Mesenchymal stem cell (in vitro differentiated cells and primary cell): ENCODE results near the gene SOD1.
A peak's percentile ranks its signal among the peaks of the same experiment; 100 is the strongest.
"Not testable (repeated sequence)": the region's sequence is repeated elsewhere in the genome, so short reads cannot be mapped to it uniquely, and the experiment has no call there.

Experiments
- DNase-seq: peaks from one replicate; pipeline ENCODE4 v3.0.0-alpha.2; 2013
- H2AFZ ChIP-seq: one replicate; pipeline ENCODE4 v1.6.1; 2013; ENCODE audit warnings: low read depth, mild to moderate bottlenecking, control low read depth, inconsistent platforms, low read length, moderate library complexity
- H2AK5ac ChIP-seq: 2 replicates; pipeline ENCODE4 v1.6.1; 2013; ENCODE audit warnings: low read length, moderate library complexity, mild to moderate bottlenecking, inconsistent platforms; ENCODE audit not compliant: severe bottlenecking
- H2BK120ac ChIP-seq: one replicate; pipeline ENCODE4 v1.6.1; 2013; ENCODE audit warnings: low read depth, mild to moderate bottlenecking, inconsistent platforms, low read length, moderate library complexity
- H2BK12ac ChIP-seq, 2 experiments: one replicate each; pipeline ENCODE4 v1.6.1; 2013; ENCODE audit warnings: inconsistent platforms in 2 of 2, low read length in 2 of 2, mild to moderate bottlenecking in 2 of 2, moderate library complexity in 2 of 2, control low read depth in 1 of 2
- H2BK15ac ChIP-seq: one replicate; pipeline ENCODE4 v1.6.1; 2013; ENCODE audit warnings: mild to moderate bottlenecking, low read depth, inconsistent platforms; ENCODE audit not compliant: poor library complexity, severe bottlenecking
- H2BK5ac ChIP-seq: 2 replicates; pipeline ENCODE4 v1.6.1; 2013; ENCODE audit warnings: low read depth, mild to moderate bottlenecking, low read length, control low read depth, inconsistent platforms; ENCODE audit not compliant: poor library complexity, severe bottlenecking
- H3K14ac ChIP-seq, 2 experiments: one replicate each; pipeline ENCODE4 v1.6.1; 2013; ENCODE audit warnings: inconsistent platforms in 2 of 2, low read length in 2 of 2, control low read depth in 1 of 2, mild to moderate bottlenecking in 1 of 2, moderate library complexity in 1 of 2
- H3K18ac ChIP-seq, 2 experiments: one replicate each; pipeline ENCODE4 v1.6.1; 2013; ENCODE audit warnings: inconsistent platforms in 2 of 2, low read length in 2 of 2, control low read depth in 1 of 2, low read depth in 1 of 2, mild to moderate bottlenecking in 1 of 2
- H3K23ac ChIP-seq, 2 experiments: one replicate each; pipeline ENCODE4 v1.6.1; 2013; ENCODE audit warnings: inconsistent platforms in 2 of 2, low read length in 2 of 2, mild to moderate bottlenecking in 2 of 2, moderate library complexity in 2 of 2, control low read depth in 1 of 2
- H3K27ac ChIP-seq: 2 replicates; pipeline ENCODE4 v1.5.1; 2013; ENCODE audit warnings: mild to moderate bottlenecking, moderate library complexity, low read length, control low read depth, inconsistent platforms; ENCODE audit not compliant: poor library complexity, severe bottlenecking
- H3K27me3 ChIP-seq, 2 experiments: 2 replicates each; pipeline versions ENCODE4 v1.6.1 to v1.7.0; 2013; ENCODE audit warnings: low read length in 2 of 2, mild to moderate bottlenecking in 2 of 2, moderate library complexity in 2 of 2, control low read depth in 1 of 2, inconsistent platforms in 1 of 2; ENCODE audit not compliant: control insufficient read depth in 1 of 2, insufficient read depth in 1 of 2
- H3K36me3 ChIP-seq, 2 experiments: 2 replicates each; pipeline versions ENCODE4 v1.6.1 to v1.7.0; 2013; ENCODE audit warnings: low read length in 2 of 2, control low read depth in 1 of 2, inconsistent platforms in 1 of 2, low read depth in 1 of 2, mild to moderate bottlenecking in 1 of 2; ENCODE audit not compliant: insufficient read depth in 2 of 2, control insufficient read depth in 1 of 2
- H3K4ac ChIP-seq, 2 experiments: one replicate each; pipeline ENCODE4 v1.6.1; 2013; ENCODE audit warnings: inconsistent platforms in 2 of 2, low read length in 2 of 2, mild to moderate bottlenecking in 2 of 2, moderate library complexity in 2 of 2, control low read depth in 1 of 2, low read depth in 1 of 2
- H3K4me1 ChIP-seq: 2 replicates; pipeline ENCODE4 v1.6.1; 2013; ENCODE audit warnings: low read depth, low read length, control low read depth; ENCODE audit not compliant: control insufficient read depth, insufficient read depth
- H3K4me2 ChIP-seq: 2 replicates; pipeline ENCODE4 v1.6.1; 2013; ENCODE audit warnings: low read length, mild to moderate bottlenecking, inconsistent platforms; ENCODE audit not compliant: poor library complexity, severe bottlenecking
- H3K4me3 ChIP-seq, 2 experiments: 2 replicates each; pipeline versions ENCODE4 v1.5.1 to v1.7.0; 2013; ENCODE audit warnings: low read length in 2 of 2, mild to moderate bottlenecking in 2 of 2, control low read depth in 1 of 2, low read depth in 1 of 2; ENCODE audit not compliant: insufficient read depth in 1 of 2
- H3K79me1 ChIP-seq: replicated peaks from 2 replicates; pipeline ENCODE4 v1.6.1; 2013; ENCODE audit warnings: mild to moderate bottlenecking, control low read depth, low read length, inconsistent platforms; ENCODE audit not compliant: poor library complexity, severe bottlenecking
- H3K9ac ChIP-seq: 2 replicates; pipeline ENCODE4 v1.7.0; 2013; ENCODE audit warnings: mild to moderate bottlenecking, low read length, moderate library complexity
- H3K9me3 ChIP-seq: 2 replicates; pipeline ENCODE4 v1.7.0; 2013; ENCODE audit warnings: mild to moderate bottlenecking, low read length; ENCODE audit not compliant: control insufficient read depth
- H4K8ac ChIP-seq: one replicate; pipeline ENCODE4 v1.6.1; 2013; ENCODE audit warnings: inconsistent platforms, mild to moderate bottlenecking, low read length, moderate library complexity
- H4K91ac ChIP-seq: one replicate; pipeline ENCODE4 v1.6.1; 2013; ENCODE audit warnings: mild to moderate bottlenecking, low read length, inconsistent platforms
- WGBS: methylation state at CpG from one replicate; pipeline ENCODE4 v1.1.7; 2013; ENCODE audit warnings: mixed read lengths; 5-methylcytosine and 5-hydroxymethylcytosine counted together

SOD1 gene

GRCh38 chr21:31665869-31666268 is 6.4 kb downstream of the SOD1 start:
- not testable (repeated sequence) for H3K4me2 ChIP-seq, H2BK5ac ChIP-seq, H2AFZ ChIP-seq, H3K9me3 ChIP-seq, H4K91ac ChIP-seq, H3K4ac ChIP-seq, H2BK12ac ChIP-seq, H2AK5ac ChIP-seq, H2BK15ac ChIP-seq, H3K23ac ChIP-seq, H3K14ac ChIP-seq, H3K27ac ChIP-seq, DNase-seq, H3K27me3 ChIP-seq, H3K4me3 ChIP-seq, H4K8ac ChIP-seq, H3K9ac ChIP-seq, H2BK120ac ChIP-seq, H3K79me1 ChIP-seq, H3K18ac ChIP-seq
- peaks cover 14 to 72% of the 10 kb centered on the region in 2 experiments for H3K36me3 ChIP-seq
- H3K4me1 ChIP-seq, result peaks cover 12% of the 10 kb centered on the region
- 98% methylated on average over 3 of the region's 4 CpGs for WGBS

- Histone ChIP-seq H3K9me3 (no peaks in the 10 kb centered on the region), H3K4ac (no peak overlapping the region), H3K18ac (no peak overlapping the region), H3K36me3 (peaks cover 19 to 77% of the 10 kb centered on the region in 2 experiments), H3K23ac (no peak overlapping the region), H2BK15ac (no peak overlapping the region), H3K4me2 (no peak overlapping the region), H3K4me3 (no peak overlapping the region), H3K9ac (peak overlapping the region; percentile 0), H2AFZ (no peak overlapping the region), H4K91ac (no peak overlapping the region), H3K27ac (no peak overlapping the region), H3K14ac (no peak overlapping the region), H4K8ac (no peak overlapping the region), H3K27me3 (no peaks in the 10 kb centered on the region), H2BK120ac (no peak overlapping the region), H2AK5ac (no peak overlapping the region), H2BK12ac (no peak overlapping the region), H3K4me1 (peaks cover 12% of the 10 kb centered on the region), H3K79me1 (peaks cover 5% of the 10 kb centered on the region), H2BK5ac (no peak overlapping the region)
- WGBS, result no CpG with 5 or more reads among the region's 5 CpGs
- DNase-seq, result no peak
Observed at GRCh38 chr21:31666445-31667010, 7.0 kb downstream of the SOD1 start.

- no peak overlapping the region for H2BK12ac ChIP-seq
- H3K4ac ChIP-seq, result no peak overlapping the region
- H3K27me3 ChIP-seq, result no peaks in the 10 kb centered on the region
- no peak overlapping the region for H2BK15ac ChIP-seq
- H3K79me1 ChIP-seq, result peaks cover 5% of the 10 kb centered on the region
- H2BK120ac ChIP-seq, result no peak overlapping the region
- no peak overlapping the region for H3K23ac ChIP-seq
- H2AFZ ChIP-seq, result no peak overlapping the region
- no peak overlapping the region for H3K18ac ChIP-seq
- H2AK5ac ChIP-seq, result no peak overlapping the region
- no peak overlapping the region for H4K8ac ChIP-seq
- H3K27ac ChIP-seq, result no peak overlapping the region
- peaks cover 25 to 77% of the 10 kb centered on the region in 2 experiments for H3K36me3 ChIP-seq
- no peak overlapping the region for H3K14ac ChIP-seq
- no peak overlapping the region for H3K4me3 ChIP-seq
- 94% methylated on average over 5 of the region's 5 CpGs for WGBS
- peak overlapping the region; percentile 31 for H3K9ac ChIP-seq
- no peak overlapping the region for H2BK5ac ChIP-seq
- no peak overlapping the region for H4K91ac ChIP-seq
- DNase-seq, result no peak
- H3K4me1 ChIP-seq, result peaks cover 12% of the 10 kb centered on the region
- H3K4me2 ChIP-seq, result no peak overlapping the region
- H3K9me3 ChIP-seq, result no peaks in the 10 kb centered on the region
Observed at GRCh38 chr21:31667132-31667531, 7.6 kb downstream of the SOD1 start.

- H3K9ac ChIP-seq, result peak overlapping the region; percentile 31
- no peaks in the 10 kb centered on the region for H3K27me3 ChIP-seq
- no peak overlapping the region for H4K8ac ChIP-seq
- H4K91ac ChIP-seq, result no peak overlapping the region
- peaks cover 5% of the 10 kb centered on the region for H3K79me1 ChIP-seq
- H3K18ac ChIP-seq, result no peak overlapping the region
- H2BK5ac ChIP-seq, result no peak overlapping the region
- no peak overlapping the region for H2AK5ac ChIP-seq
- peak; percentile 20 for DNase-seq
- no peak overlapping the region for H3K23ac ChIP-seq
- no peak overlapping the region for H3K27ac ChIP-seq
- no peak overlapping the region for H3K4ac ChIP-seq
- no peak overlapping the region for H3K4me2 ChIP-seq
- H2BK15ac ChIP-seq, result no peak overlapping the region
- no peaks in the 10 kb centered on the region for H3K9me3 ChIP-seq
- H3K4me1 ChIP-seq, result peaks cover 12% of the 10 kb centered on the region
- no peak overlapping the region for H2BK120ac ChIP-seq
- no peak overlapping the region for H3K14ac ChIP-seq
- H2AFZ ChIP-seq, result no peak overlapping the region
- no peak overlapping the region for H3K4me3 ChIP-seq
- H2BK12ac ChIP-seq, result no peak overlapping the region
- peaks cover 26 to 76% of the 10 kb centered on the region in 2 experiments for H3K36me3 ChIP-seq
Observed at GRCh38 chr21:31667639-31668038, 8.1 kb downstream of the SOD1 start.
